Naive thymus-derived CD4-positive, alpha-beta T cell (primary cell): ENCODE measurements around the gene MAP4K3. TPM values are rescaled to one million over a fixed set of nuclear protein-coding genes. Genes with fewer than 3 reads are reported as not detected.

Source experiments
- ATAC-seq: fragments of 150-1000 bp; cut with Tn5 transposase; 2 replicates; pipeline ENCODE4 v1.10.0; 2021; ENCODE audit warnings: mild to moderate bottlenecking, moderate library complexity
- CTCF ChIA-PET: fragments of 350-600 bp; sonication (Branson Sonifier 250); formaldehyde crosslinking; loops from one replicate; lab custom pipeline; 2021; ENCODE audit warnings: antibody characterized with exemption; lab: Charles Lee
- POLR2A ChIA-PET: fragments of 350-600 bp; sonication (Branson Sonifier 250); formaldehyde crosslinking; loops from one replicate; lab custom pipeline; 2021; ENCODE audit warnings: antibody characterized with exemption, inconsistent platforms; lab: Charles Lee
- DNase-seq, 9 donors: peaks; one replicate each; pipeline versions ENCODE4 v3.0.0 to v3.0.0-alpha.2; 2020 to 2022; ENCODE audit warnings: mixed read lengths in 1 of 9
- H3K27ac ChIP-seq: one replicate; pipeline ENCODE4 v1.7.0; 2013; ENCODE audit warnings: mild to moderate bottlenecking, low read depth, low read length, moderate library complexity
- H3K27me3 ChIP-seq, 2 donors: one replicate each; pipeline ENCODE4 v1.7.0; 2013; ENCODE audit warnings: low read length in 2 of 2, mild to moderate bottlenecking in 2 of 2, moderate library complexity in 2 of 2; ENCODE audit not compliant: control insufficient read depth in 2 of 2, insufficient read depth in 2 of 2
- H3K36me3 ChIP-seq, 3 experiments: 1 replicate in 2 of 3; 2 replicates in 1 of 3; pipeline ENCODE4 v1.7.0; 2013; ENCODE audit warnings: low read length in 3 of 3, mild to moderate bottlenecking in 3 of 3, moderate library complexity in 1 of 3; ENCODE audit not compliant: insufficient read depth in 3 of 3, control insufficient read depth in 2 of 3
- H3K4me1 ChIP-seq, 2 donors: one replicate each; pipeline ENCODE4 v1.7.0; 2013; ENCODE audit warnings: low read length in 2 of 2, mild to moderate bottlenecking in 2 of 2, moderate library complexity in 1 of 2; ENCODE audit not compliant: control insufficient read depth in 2 of 2, insufficient read depth in 2 of 2
- H3K4me3 ChIP-seq: 2 replicates; pipeline ENCODE4 v1.7.0; 2013; ENCODE audit warnings: mild to moderate bottlenecking, low read length
- H3K9me3 ChIP-seq, 3 experiments: 1 replicate in 2 of 3; 2 replicates in 1 of 3; pipeline ENCODE4 v1.7.0; 2013; ENCODE audit warnings: low read length in 3 of 3; ENCODE audit not compliant: control insufficient read depth in 2 of 3
- H3K27ac Mint-ChIP-seq, 9 donors: one replicate each; pipeline ENCODE4 v1.8.0; 2020 to 2022; ENCODE audit warnings: mixed read lengths in 9 of 9, mild to moderate bottlenecking in 8 of 9, moderate library complexity in 5 of 9, inconsistent platforms in 2 of 9
- H3K27me3 Mint-ChIP-seq, 5 donors: one replicate each; pipeline ENCODE4 v1.8.0; 2021 to 2022; ENCODE audit warnings: mixed read lengths in 5 of 5, mild to moderate bottlenecking in 1 of 5
- H3K36me3 Mint-ChIP-seq, 5 donors: one replicate each; pipeline ENCODE4 v1.8.0; 2020 to 2022; ENCODE audit warnings: mixed read lengths in 5 of 5, mild to moderate bottlenecking in 3 of 5, inconsistent platforms in 1 of 5
- H3K4me1 Mint-ChIP-seq, 7 donors: one replicate each; pipeline ENCODE4 v1.8.0; 2020 to 2022; ENCODE audit warnings: mixed read lengths in 7 of 7, mild to moderate bottlenecking in 3 of 7, inconsistent platforms in 1 of 7
- H3K4me3 Mint-ChIP-seq, 10 donors: one replicate each; pipeline ENCODE4 v1.8.0; 2020 to 2022; ENCODE audit warnings: mild to moderate bottlenecking in 10 of 10, mixed read lengths in 10 of 10, moderate library complexity in 6 of 10, inconsistent platforms in 2 of 10
- H3K9me3 Mint-ChIP-seq, 11 donors: one replicate each; pipeline ENCODE4 v1.8.0; 2020 to 2022; ENCODE audit warnings: mixed read lengths in 11 of 11, mild to moderate bottlenecking in 4 of 11, inconsistent platforms in 1 of 11, moderate library complexity in 1 of 11
- intact Hi-C, 2 donors: fragments of 100-400 bp; cut with micrococcal nuclease; formaldehyde crosslinking; loops; one replicate each; pipeline ENCODE4 v1.15.1; 2023
- polyA plus RNA-seq, 2 donors: library from polyadenylated mRNA; unstranded; fragments of 300-500 nt; fragmentation: Illumina TruSeq; gene quantifications; one replicate each; pipeline ENCODE4 v1.2.3, GENCODE V29; 2021
- total RNA-seq, 6 experiments: library from RNA in 5 of 6; stranded (reverse) in 5 of 6; gene quantifications; 1 replicate in 5 of 6; 2 replicates in 1 of 6; pipeline ENCODE4 v1.2.3 and lab custom pipeline; 2021 to 2026

Gene MAP4K3
- total and polyA plus RNA-seq, 7 experiments from 2014 or later, result 2.9 to 32.2 (median 19.9) TPM

DNA sequence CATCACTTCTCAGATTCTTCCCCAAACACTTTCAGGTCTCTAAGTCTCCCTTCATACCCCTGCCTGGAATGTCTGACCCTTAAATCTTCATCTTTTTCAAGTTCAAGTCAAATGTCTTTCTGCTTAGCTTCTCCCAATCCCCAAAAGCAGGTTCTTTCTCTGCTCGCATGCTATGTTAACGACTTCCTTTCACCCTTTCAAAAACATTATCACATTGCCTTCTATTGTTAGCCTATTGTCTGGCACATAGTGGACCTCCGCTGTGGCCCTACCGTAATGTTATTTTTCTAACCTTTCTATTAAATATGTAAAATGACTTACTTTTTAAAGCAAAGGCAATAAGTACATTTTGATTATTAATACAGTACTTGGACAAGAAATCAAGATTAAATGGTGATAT lies 195.5 kb downstream of the MAP4K3 start:
- ATAC-seq (no peak), DNase-seq (no peak)
- Histone ChIP-seq H3K27me3 (no peaks in the 10 kb centered on the region), H3K36me3 (no peaks in the 10 kb centered on the region), H3K4me1 (no peaks in the 10 kb centered on the region), H3K4me3 (no peak overlapping the region), H3K9me3 (no peaks in the 10 kb centered on the region), H3K27ac (no peak overlapping the region)
- Mint-ChIP-seq H3K4me3 (no peak overlapping the region), H3K27me3 (peaks cover 0 to 4% (median 0%) of the 10 kb centered on the region in 5 donors), H3K9me3 (peaks cover 0 to 8% (median 4%) of the 10 kb centered on the region in 11 donors), H3K4me1 (peaks cover 0 to 30% (median 21%) of the 10 kb centered on the region in 7 donors), H3K36me3 (peaks cover 0 to 4% (median 0%) of the 10 kb centered on the region in 5 donors), H3K27ac (no peak overlapping the region)
- CTCF ChIA-PET, result interaction anchor here (0.6 to 1.0 kb wide), 2 partner anchors 12 to 137 kb away, joined by 3 read pairs; no protein-coding TSS in a partner anchor
- intact Hi-C loops, result no loop called here
- POLR2A ChIA-PET, result no interaction called here

DNA sequence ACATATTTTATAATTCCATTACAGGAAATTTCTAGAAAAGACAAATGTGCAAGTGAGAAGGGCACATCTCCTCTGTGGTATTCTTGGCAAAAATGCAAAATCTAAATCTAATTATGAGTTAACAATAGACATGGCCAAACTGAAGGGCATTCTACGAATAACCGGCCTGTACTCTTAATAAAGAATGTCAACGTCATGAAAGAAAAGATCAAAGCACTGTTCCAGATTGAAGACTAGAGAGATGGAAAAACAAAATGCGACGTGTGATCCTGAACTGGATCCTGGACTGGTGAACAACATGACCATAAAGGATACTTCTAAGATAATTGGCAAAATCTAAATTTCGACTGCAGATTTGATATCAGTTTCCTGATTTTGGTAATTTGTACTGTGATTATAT lies 196.3 kb downstream of the MAP4K3 start:
- no peak for DNase-seq
- intact Hi-C loops, result no loop called here
- no peaks in the 10 kb centered on the region for H3K36me3 ChIP-seq
- no peak overlapping the region for H3K4me3 ChIP-seq
- no peak overlapping the region for H3K4me3 Mint-ChIP-seq
- peaks cover 0 to 22% (median 13%) of the 10 kb centered on the region in 7 donors for H3K4me1 Mint-ChIP-seq
- H3K27ac Mint-ChIP-seq, result no peak overlapping the region
- no peak overlapping the region for H3K27ac ChIP-seq
- peaks cover 1 to 17% (median 7%) of the 10 kb centered on the region in 11 donors for H3K9me3 Mint-ChIP-seq
- H3K27me3 Mint-ChIP-seq, result peaks cover 0 to 4% (median 0%) of the 10 kb centered on the region in 5 donors
- H3K9me3 ChIP-seq, result no peaks in the 10 kb centered on the region
- CTCF ChIA-PET, result interaction anchor here (0.5 kb wide), 1 partner anchor 635 kb away, joined by 5 read pairs; no protein-coding TSS in a partner anchor
- ATAC-seq, result no peak
- H3K4me1 ChIP-seq, result no peaks in the 10 kb centered on the region
- POLR2A ChIA-PET, result no interaction called here
- no peaks in the 10 kb centered on the region for H3K27me3 ChIP-seq
- peaks cover under 1 to 12% (median 5%) of the 10 kb centered on the region in 5 donors for H3K36me3 Mint-ChIP-seq

DNA sequence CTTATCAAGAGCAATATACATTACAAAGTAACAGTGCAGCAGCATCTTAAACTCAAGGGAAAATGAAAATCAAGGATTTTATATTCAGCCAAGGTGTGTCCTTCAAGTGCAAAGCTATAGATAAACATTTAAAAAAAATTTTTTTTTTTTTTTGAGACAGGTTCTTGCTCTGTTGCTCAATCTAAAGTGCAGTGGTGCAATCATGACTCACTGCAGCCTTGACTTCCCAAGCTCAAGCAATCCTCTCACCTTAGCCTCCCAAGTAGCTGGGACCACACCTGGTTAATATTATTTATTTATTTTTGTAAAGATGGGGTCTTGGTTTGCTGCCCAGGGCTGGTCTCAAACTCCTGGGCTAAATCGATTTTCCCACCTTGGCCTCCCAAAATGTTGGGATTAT lies 202.3 kb downstream of the MAP4K3 start:
- intact Hi-C loops, result no loop called here
- CTCF ChIA-PET, result interaction anchor here (0.6 to 1.3 kb wide), 4 partner anchors 115 to 339 kb away, joined by 3 to 5 read pairs (median 4); no protein-coding TSS in a partner anchor

DNA sequence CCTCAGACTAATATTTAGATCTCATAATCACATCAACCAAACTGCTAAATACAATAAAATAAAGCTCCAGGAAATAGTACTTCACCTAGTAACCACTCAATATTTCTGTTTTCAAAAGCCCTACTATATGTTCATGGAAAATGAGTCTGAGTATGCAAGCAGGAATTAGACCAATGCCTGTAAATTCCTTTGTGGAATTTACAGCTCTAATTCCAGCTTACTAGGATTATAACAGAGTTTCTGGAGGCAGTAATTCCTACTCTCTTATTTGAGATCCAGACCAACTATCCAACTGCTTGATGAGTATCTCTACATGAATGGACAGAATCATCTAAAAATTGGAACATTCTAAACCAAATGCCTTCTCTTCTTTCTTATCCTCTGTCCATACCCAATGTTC lies 204.9 kb downstream of the MAP4K3 start:
- Histone ChIP-seq H3K27me3 (no peaks in the 10 kb centered on the region), H3K27ac (no peak overlapping the region), H3K4me3 (no peak overlapping the region), H3K36me3 (no peaks in the 10 kb centered on the region), H3K9me3 (no peaks in the 10 kb centered on the region), H3K4me1 (peaks cover 4 to 9% of the 10 kb centered on the region in 2 donors)
- no peak overlapping the region for H3K4me3 Mint-ChIP-seq
- H3K9me3 Mint-ChIP-seq, result peaks cover 2 to 26% (median 14%) of the 10 kb centered on the region in 11 donors
- intact Hi-C loops, result no loop called here
- no peak for DNase-seq
- no peak overlapping the region for H3K27ac Mint-ChIP-seq
- H3K4me1 Mint-ChIP-seq, result peaks cover 8 to 23% (median 21%) of the 10 kb centered on the region in 7 donors
- peaks cover 4 to 22% (median 5%) of the 10 kb centered on the region in 5 donors for H3K36me3 Mint-ChIP-seq
- POLR2A ChIA-PET, result interaction anchor here (1.3 kb wide), 1 partner anchor 112 kb away, joined by 6 read pairs; the partner anchor contains the start of gene SOS1
- H3K27me3 Mint-ChIP-seq, result peaks cover 0 to 5% (median 0%) of the 10 kb centered on the region in 5 donors
- no peak for ATAC-seq
- CTCF ChIA-PET, result interaction anchor here (0.7 to 7.1 kb wide), 4 partner anchors 96 to 173 kb away, joined by 3 to 198 read pairs (median 3); partner anchors contain the start of gene SOS1

More for the DNA sequence above, 202.3 kb downstream of the MAP4K3 start:
- no peaks in the 10 kb centered on the region for H3K4me1 ChIP-seq
- H3K36me3 ChIP-seq, result no peaks in the 10 kb centered on the region
- H3K27ac Mint-ChIP-seq, result no peak overlapping the region
- H3K4me1 Mint-ChIP-seq, result peaks cover 0 to 3% (median 1%) of the 10 kb centered on the region in 7 donors
- POLR2A ChIA-PET, result interaction anchor here (1.3 kb wide), 1 partner anchor 10 kb away, joined by 3 read pairs; no protein-coding TSS in a partner anchor
- no peak for DNase-seq
- peaks cover 0 to 5% (median 0%) of the 10 kb centered on the region in 5 donors for H3K27me3 Mint-ChIP-seq
- peaks cover 2 to 28% (median 14%) of the 10 kb centered on the region in 11 donors for H3K9me3 Mint-ChIP-seq
- H3K36me3 Mint-ChIP-seq, result peaks cover 4 to 22% (median 5%) of the 10 kb centered on the region in 5 donors
- no peak overlapping the region for H3K4me3 Mint-ChIP-seq
- H3K4me3 ChIP-seq, result no peak overlapping the region
- no peak for ATAC-seq
- H3K9me3 ChIP-seq, result no peaks in the 10 kb centered on the region
- H3K27ac ChIP-seq, result no peak overlapping the region
- H3K27me3 ChIP-seq, result no peaks in the 10 kb centered on the region

DNA sequence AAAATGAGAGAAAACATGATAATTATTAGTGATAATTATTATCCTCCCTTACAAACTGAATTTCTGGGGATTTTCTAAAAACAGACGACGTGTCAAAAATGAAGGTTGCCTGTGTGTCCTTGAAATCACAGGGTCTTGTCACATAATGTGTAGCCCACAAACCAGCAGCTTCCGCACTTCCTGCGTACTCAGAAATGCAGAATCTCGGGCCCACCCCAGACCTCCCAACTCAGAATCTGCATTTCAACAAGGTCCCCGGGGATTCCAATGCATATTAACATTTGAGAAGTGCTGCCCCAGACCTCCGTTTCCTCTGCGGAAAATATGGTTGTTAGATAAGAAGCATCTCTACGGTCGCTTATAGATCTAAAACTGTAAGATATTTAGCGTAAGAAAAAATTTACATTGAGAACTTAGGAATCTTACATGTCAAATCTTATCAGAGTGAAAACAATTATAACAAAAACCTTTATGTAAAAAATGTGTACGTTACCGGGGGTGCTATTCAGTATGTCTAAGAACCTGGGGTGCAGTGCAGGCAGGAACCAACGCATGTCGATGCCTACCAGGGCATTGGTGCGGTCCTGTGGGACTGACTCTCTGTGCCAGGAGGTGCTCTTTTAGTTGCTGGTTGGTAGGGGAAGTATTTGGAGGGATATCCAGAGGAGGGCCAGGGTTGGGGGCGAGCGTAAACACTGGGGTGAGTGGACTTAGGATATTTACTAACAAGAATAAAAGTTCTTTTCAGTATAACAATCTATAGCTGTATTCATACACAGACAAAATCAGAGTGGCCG lies 208.5 kb downstream of the MAP4K3 start:
- H3K27me3 ChIP-seq, result no peaks in the 10 kb centered on the region
- no peak overlapping the region for H3K27ac ChIP-seq
- H3K9me3 ChIP-seq, result no peaks in the 10 kb centered on the region
- ChIA-PET CTCF (interaction anchor here (0.5 to 7.1 kb wide), 33 partner anchors 10 to 453 kb away, joined by 3 to 198 read pairs (median 5); partner anchors contain the start of gene SOS1), POLR2A (interaction anchor here (0.5 to 5.1 kb wide), 10 partner anchors 12 to 185 kb away, joined by 3 to 86 read pairs (median 4); partner anchors contain the start of gene SOS1)
- DNase-seq (no peak), ATAC-seq (peak; percentile 27)
- peak overlapping the region; percentile 31 for H3K4me3 ChIP-seq
- peaks cover 0 to 6% (median 0%) of the 10 kb centered on the region in 5 donors for H3K27me3 Mint-ChIP-seq
- peak overlapping the region in 4 of 9 donors; percentile 13 to 88 (median 54) for H3K27ac Mint-ChIP-seq
- peaks cover 0 to 11% (median 0%) of the 10 kb centered on the region in 5 donors for H3K36me3 Mint-ChIP-seq
- H3K36me3 ChIP-seq, result no peaks in the 10 kb centered on the region
- peaks cover 4 to 9% of the 10 kb centered on the region in 2 donors for H3K4me1 ChIP-seq
- no peaks in the 10 kb centered on the region for H3K9me3 Mint-ChIP-seq
- peaks cover 8 to 43% (median 21%) of the 10 kb centered on the region in 7 donors for H3K4me1 Mint-ChIP-seq
- intact Hi-C loops, result loop anchor here (1.0 to 5.0 kb wide), 8 partner anchors 11 to 646 kb away; partner anchors contain the start of genes SOS1 (in 2 of the 2) and SRSF7 (in 1 of the 2)
- H3K4me3 Mint-ChIP-seq, result peak overlapping the region; percentile 49 to 85 (median 76)
